Measurements from ENCODE around the gene HSPG2. TPM values are rescaled to one million over a fixed set of nuclear protein-coding genes. Genes with fewer than 3 reads are reported as not detected.

Gene HSPG2
- total RNA-seq, 1 experiment from 2014 or later = 14.7 TPM

DNA sequence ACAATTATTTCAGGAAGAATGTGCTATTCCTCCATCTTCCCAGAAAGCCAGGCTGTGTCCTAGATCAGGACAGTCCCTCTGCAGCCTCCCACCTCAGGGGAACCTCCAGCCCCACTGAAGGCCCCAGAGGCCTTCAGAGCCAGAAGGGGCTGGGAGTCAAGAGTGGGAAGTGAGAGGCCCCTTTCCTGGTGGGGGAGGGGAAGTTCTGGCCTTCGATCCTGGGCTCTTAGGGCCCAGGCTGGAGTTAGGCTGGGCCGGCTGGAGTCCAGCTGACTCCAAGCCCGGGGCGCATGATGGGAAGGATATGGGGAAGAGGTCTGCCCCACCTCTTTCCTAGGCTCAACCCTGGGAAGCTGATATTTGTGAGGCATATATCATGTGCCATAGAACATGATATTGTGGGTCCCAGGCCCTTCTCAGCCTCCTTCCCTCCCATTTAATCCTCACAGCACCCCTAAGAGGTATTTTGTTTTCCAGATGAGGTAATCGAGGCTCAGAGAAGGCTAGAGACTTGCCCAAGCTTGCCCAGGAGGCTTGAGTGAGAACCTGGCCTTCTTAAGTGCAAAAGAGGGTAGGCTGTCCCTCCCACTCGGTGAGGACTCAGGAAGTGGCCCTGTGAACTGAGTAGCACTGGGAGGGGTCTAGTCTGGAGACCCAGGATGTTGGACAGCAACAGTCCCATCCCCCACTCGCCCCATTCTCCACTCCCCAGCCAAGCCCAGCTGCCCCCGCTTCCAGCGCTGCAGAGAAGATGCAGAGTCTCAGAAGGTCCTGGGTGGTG lies 18.6 kb upstream of the HSPG2 start:
- DNase-seq (ENCODE audit: low read depth) = no peak

DNA sequence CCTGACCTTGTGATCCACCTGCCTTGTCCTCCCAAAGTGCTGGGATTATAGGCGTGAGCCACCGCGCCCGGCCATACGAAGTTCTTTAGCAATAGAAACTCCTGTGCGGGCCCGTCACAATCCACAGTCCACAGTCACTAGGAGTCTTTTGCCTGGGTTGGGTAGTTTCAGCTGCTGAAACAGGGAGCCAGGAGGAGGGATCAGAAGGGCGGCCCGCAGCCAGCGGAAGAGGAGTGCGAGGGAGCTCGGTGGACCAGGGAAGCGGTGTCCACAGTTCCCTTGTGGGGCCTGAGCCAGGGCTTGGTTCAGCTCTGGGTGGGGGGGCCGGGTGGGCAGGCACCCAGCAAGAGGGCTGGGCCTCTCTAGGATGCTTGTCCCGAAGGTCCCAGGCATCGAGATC lies 17.9 kb upstream of the HSPG2 start:
- DNase-seq (ENCODE audit: low read depth) = no peak

DNA sequence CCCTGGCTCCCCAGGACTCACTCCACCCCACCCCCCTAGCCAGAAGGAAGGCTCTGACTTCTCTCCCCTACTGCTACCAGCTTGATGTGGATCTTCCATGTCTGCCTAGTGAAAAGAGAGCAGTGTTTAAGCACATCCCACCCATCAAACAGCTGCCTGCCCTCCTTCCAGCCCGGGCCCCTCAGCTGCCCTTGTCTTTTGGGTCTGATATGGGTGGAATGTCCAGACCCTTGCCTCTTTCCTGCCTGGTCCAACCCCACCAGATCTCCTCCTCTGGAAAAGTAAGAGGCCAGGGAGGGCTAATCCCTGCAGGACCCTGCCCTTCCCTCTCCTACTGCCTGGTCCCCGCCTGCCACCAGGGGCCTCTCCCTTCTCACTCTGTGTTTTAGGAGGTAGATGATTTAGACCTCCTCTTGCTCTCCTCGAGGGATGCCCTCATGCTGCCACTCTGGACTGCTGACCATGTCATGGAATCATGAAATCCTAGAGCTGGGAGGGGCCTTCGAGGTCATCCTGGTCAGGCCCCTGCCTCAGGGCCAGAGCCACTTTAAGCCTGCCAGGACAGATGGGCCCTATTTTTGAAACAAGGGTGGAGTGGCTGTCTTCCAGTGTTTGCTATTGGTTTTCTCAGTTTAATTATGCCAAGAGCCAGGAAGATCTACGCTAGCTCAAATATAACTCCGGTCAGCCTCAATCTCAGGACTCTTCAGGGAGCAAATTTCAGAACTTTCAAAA lies 15.8 kb upstream of the HSPG2 start:
- no peak for DNase-seq (ENCODE audit: low read depth)

DNA sequence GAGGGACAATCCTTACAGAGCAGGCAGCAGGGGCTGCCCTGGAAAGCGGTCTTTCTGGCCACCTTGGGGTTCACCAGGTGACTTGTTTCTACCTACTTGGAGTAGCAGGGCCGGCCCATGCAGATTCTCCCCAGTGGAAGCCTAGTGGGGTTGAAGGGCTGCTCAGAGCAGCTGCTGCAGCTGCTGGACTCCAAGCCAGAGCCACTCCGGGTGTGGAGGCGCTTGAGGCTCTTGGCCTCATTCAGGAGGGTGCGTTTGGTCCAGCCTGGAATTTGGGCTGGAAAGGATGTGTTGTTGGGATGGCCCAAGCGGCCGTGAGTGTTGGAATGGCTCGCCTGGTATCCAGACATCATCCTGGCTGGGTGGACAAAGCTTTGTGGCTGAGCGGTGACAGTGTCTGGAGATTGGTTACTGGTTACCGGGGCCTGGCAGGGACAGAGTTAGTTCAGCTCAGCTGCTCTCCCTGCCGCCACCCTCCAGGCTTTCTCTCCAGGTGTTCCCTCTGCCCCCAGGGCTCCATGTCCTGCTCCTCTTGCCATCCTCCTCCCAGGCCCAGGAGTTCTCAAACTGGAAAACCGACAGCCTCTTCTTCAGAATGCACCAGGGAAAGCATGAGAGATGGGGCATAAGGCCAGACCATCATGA lies 14.2 kb upstream of the HSPG2 start:
- no peak for DNase-seq (ENCODE audit: low read depth)

DNA sequence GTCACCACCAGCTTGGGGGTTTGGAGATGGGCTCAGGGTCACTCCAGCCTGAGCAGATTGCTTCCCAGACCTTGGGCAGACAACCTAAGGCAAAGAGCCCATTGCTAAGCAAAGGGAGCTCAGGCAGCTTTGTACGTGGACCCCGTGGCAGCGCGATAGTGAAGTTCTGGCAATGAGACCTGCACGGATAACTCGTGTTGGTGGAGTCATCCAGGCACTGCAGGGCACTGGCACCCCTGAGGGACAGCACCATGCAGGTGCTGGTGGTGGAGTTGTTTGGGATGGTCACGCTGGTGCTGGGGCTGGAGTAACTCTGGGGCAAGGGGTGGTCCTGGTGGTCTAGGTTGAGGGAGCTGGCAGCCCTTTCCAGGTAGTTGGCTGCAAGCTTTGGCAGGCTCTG lies 13.6 kb upstream of the HSPG2 start:
- DNase-seq (ENCODE audit: low read depth) = no peak

DNA sequence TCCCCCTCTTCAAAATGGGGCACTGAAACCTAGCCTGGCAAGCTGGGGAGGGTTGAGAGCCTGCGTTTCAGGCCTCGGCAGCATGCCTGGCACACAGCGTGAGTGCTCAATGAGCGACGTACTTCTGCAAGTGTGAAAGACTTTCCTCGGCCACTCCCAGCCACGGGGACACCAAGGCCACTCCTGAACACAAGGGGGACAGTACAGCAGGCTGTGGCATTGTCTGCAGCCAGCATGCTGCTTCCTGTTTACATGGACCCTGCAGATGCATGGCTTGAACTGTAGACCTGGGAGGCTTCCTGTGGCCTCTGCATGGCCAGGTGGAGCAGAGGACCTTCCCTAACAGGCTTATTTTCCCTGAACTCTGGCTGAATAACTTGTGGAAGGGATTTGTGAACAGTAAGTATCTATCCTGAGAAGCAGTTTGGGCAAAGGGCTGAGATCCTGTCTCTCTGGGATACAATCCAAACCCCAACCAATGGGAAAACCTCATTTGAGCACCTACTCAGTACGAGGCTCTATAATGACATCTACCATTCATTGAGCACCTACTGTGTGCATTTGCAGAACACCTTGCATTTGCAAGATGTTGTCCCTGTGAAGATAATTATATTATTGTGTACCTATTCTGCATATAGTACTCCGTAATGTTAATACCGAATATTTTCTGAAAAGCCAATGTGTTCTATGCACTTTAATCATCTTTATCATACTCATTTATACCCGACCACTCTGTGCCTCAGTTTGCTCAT lies 9.9 kb upstream of the HSPG2 start:
- no peak for DNase-seq (ENCODE audit: low read depth)

DNA sequence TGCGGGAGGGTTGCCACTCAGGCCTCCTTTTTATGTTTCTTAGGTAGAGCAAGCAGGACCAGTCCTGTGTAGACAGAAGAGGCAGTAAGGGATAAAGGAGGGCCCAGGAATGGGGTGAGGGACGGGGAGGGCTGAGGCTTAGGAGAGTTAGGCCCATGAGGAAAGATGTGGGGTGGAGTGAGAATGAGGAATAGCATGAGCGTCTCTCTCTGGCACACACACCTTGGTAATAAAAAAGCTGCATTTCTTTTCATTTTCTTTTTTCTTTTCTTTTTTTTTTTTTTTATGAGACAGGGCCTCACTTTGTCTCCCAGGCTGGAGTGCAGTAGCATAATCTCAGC lies 7.6 kb upstream of the HSPG2 start:
- DNase-seq (ENCODE audit: low read depth) = no peak

DNA sequence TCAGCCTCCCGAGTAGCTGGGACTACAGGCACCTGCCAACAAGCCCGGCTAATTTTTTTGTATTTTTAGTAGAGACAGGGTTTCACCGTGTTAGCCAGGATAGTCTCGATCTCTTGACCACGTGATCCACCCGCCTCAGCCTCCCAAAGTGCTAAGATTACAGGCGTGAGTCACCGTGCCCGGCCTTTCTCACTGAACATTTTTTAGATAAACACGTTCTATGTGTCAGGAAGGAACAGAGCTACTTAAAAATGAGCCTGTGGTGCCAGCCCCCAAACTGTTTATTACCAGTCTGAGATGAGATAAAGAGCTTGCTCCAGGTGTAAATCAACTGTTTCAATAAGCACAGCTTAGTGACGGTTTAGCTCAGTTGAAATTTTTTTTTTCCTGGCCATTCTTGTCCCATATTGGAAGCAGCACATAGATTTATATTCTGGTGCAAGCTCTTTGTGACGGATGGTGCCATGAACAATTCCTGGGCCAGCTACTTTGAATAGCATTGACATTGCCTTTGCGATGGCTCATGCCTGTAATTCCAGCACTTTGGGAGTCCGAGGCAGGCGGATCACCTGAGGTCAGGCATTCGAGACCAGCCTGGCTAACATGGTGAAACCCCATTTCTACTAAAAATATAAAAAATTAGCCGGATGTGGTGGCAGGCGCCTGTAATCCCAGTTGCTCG lies 6.0 kb upstream of the HSPG2 start:
- DNase-seq (ENCODE audit: low read depth) = peak; percentile 78

DNA sequence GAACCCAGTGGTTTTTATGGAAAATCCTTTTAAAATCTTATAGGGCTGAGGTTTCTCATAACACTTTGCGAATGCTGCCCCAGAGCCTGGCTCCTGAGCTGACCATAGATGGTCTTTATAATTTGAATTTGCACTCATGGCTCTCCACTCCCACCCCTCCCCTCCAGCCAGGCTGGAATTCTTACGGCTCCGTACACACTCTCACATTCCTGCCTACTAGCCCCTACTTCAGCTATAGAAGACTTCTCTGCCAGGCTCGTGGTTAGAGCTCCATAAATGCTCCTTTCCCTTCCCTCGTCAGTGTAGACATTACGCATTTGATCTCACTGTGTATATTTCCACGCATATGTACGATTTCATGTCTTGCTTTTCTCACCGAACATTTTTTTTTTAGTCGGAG lies 5.4 kb upstream of the HSPG2 start:
- DNase-seq (ENCODE audit: low read depth) = no peak

DNA sequence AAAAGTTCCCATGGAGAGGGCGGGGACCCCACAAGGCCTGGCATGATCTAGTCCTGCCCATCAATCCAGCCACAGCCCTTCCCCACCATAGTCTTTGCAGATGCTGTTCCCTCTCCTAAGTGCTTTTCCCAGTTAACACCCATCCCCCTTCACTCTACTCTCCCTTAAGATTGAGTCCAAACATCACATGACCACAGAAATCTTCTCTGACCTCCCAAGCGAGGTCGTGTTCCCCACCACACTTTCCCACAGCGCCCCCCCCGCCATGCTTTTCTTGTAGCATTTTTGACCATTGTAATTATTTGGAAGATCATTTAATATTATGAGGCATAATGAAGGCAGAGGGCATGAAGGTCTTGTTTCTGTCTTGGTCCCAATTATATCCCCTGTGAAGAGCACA lies 4.3 kb upstream of the HSPG2 start:
- DNase-seq (ENCODE audit: low read depth) = no peak

DNA sequence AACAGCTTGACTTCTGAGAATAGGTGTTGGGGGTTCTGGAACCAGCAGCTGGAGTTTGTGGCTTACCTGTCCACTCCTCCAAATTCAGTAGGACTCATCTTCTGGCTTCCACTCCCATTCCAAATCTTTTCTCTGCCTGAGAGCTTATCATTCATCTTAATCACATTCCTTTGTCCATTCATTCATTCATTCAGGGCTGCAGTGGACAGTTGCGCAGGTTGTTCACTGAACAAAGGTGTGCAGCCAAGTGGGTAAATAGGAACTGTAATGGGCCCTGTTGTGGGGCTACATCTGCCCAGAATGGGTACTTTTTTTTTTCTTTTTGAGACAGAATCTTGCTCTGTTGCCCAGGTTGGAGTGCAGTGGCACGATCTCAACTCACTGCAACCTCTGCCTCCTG lies 3.4 kb upstream of the HSPG2 start:
- no peak for DNase-seq (ENCODE audit: low read depth)

DNA sequence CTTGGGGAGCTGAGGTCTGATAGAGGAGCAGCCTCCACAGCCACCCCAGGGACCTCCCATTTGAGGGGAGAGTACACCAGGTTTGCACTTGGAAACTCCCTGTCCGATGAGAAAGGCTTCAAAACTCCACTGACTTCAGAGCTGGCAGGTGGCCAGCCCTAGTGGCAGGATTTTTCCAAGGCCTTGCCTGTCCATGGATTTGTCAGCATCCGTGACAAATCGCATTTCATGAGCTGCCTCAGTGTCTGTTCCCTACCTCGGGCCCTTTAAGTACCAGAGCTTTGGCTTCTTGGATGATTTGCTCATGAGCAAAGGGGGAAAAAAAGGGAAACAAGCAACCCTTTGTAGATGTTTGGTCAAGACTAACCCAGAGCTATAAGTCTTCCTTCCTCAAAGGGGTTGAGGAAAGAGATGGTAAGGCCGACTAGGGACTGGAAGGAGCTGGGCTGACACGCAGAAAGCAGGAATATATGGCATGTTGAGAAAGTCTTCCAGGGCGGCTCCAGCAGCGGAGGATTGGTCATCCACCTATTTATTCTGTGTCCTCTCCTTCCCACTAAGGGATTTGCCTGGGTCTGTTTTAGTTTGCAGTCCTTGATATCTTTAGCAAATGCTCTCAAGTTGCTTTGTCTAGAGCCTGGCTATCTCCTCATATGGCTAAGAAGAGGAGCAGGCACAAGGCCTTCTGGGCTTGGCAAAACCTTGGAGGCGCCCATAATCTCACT lies 2.7 kb upstream of the HSPG2 start:
- DNase-seq (ENCODE audit: low read depth) = peak; percentile 97

DNA sequence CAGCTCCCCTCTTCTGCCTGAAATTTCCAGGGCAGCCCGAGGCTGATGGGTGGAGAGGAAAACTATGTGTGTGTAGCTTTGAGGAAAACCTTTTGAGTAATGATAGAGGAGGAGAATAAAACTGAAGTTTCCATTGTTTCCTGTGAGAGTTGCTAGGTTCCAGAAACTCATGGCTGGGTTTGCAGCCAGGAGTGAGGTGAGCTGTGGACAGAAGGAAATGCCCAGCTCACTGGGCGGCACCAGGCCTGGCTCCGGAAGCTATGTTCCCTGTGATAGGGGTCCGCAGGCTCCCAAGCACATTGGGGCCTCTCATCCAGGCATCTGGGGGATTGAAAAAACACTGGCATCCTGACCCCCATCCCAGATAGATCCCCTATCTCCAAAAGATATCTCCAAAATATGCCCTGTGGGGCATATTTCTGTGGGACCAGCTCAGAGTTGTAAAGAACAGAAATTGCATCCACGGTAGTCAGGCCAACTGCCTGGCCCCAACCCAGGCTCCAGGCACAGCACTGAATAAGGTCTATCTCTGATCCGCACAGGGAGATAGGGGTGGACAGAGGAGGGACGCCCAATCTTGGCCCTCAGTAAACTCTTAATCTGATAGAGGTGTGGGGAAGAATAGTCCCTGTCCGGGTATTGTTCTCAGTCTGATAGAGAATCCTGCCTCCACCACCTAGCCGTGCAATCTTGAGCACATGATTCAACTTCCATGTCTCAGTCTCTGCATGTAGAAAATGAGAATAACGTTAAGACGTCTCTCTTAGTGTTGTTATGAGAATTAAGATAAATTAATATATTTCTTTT lies 1.8 kb upstream of the HSPG2 start:
- DNase-seq (ENCODE audit: low read depth) = peak; percentile 35

DNA sequence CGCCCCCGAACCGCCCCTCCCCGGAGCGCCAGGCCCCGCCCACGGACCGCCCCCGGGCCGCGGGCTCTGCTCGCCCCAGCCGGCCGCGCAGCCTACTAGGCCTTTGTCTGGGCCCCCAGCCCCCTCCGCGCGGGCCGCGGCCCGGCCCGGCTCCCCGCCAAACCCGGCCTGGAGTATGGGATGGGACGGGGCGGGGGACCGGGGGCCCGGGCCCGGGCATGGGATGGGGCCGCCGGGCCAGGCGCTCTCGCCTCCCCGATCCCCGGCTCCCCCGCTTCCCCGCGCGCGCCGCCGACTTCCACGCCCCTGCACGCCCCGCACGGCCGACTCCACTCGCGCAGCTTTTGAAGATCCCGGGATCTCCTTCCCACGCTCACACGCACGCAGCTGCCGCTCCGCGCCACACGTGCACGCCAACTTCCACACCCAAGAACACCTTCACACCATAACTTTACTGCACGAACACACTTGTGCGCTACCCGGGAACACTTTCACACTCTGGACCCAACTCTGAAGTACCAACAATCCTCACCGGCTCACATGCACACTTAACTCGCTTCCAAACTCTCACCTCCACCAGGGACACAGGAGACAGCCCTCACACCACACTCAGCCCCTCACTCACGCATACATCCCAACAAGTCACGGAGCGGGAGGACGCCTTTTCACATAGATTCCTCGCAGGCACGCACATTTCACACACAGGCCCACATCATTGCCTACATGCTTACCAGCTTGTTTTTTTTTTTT lies 437 bp upstream of the HSPG2 start:
- DNase-seq (ENCODE audit: low read depth) = peak; percentile 85

DNA sequence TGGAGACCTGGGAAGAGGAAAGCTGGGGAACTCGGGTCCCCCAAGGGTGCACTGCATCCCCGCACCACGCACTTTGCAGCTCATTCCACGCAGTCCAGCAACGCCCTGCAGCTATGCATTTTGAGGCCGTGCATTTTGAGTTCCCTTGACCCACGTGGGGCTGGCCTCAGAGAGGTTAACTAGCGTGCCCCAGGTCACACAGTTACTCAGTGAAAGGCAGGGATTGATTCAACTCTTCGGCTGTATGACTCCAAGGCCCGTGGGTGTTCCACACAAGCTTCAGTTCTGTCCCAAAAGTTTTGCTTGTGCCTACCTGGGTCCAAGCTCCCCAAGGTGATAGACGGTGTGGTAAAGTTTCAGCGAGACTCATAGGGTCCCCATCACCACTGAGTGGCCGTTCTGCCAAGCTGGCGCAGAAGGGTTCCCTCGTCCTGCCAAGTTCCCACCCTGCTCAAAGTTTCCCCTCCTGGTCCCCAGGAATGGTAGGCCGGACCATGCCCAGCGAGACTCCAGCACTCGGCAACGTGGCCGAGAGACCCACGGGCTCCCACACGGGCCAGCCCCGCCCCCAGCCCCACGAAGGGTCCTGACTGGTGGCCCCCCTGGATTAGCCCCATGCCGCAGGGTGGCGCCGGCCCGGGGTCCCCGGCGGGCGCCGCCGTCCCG lies 611 bp downstream of the HSPG2 start:
- peak; percentile 44 for DNase-seq (ENCODE audit: low read depth)

DNA sequence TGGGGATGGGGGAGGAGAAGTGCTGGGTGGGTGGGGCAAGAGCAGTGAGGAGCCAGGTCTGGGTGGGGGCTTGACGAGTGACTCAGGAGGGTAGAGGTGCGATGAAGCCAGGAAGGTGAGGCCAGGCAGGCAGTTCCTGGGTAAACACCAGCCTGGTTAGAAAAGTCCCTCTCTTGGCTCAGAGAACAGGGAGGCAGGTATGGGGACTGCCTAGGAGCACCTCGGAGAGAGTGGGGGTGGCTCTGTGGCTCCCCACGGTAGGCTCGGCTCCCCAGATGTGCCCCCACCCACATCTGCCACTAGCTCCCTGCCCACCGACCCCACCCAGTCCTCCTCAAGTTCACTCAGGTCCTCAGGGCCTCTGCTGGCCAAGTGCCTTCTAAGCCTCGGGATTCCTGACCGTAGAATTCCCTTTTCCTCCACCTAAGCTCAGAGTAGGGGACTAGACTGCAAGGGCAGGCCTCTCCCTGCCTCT lies 1.2 kb downstream of the HSPG2 start:
- peak; percentile 39 for DNase-seq (ENCODE audit: low read depth)

DNA sequence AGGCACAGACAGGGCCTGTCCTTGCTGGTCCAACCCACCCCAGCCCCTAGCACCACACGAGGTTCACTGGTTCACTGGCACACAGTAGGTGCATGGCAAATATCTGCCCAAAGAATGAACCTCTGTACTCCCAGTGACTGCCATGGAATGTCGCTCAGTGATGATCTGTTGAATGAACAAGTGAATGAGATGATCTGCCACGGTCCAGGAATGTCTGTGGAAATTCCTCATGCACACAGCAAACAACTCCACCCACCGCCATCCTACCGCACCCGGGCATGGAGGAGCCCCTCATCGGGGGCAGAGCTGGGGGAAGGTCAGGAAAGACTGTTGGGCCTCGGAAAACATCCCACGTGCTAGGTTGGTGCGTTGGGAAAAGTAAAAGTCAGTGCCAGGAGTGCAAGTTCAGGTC lies 1.7 kb downstream of the HSPG2 start:
- no peak for DNase-seq (ENCODE audit: low read depth)

DNA sequence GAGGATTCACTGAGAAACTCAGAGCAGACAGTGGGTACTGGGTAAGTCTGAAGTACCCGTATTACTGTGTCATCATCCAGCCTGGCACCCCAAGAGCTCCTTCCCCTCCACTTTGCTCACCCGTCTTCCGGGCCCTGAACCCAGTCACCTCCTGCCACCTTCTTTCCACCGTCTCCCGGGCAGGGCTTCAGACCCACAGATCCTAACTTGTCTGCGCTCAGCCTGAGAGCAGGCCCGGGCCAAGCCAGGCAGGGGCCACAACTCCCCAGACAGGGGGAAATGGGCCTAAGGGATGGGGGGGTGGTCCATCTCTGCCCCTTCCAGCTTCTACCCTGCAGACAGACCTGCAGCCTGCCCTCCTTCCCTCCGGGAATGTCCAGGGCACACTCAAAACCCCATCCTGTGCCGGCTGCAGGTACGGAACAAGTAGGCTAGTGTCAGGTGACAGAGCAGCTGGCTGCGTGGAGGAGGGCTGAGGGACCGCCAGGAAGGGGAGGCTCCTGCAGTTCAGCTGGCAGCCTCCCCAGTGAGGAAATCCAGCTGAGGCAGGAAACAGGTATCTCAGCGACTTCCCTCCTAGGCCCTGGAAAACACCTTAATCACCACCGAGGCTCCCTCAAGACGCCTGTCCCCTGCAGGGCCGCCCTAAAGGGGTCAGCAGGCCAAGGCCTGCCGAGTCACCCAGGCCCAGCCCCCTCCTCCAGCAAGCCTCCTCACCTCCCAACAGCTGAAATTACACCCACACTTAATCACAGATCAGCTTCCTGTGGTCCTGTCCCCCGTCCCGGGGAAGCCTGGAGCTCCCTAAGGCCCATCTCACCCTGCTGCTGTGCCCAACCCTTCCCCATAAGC lies 3.5 kb downstream of the HSPG2 start:
- DNase-seq (ENCODE audit: low read depth) = peak; percentile 57

Measured in Daoy (cell line).